HEK293 (cell line): Measurements from ENCODE around the gene PLB1.

Experiments
- CTCF ChIA-PET: fragments of 350-600 bp; formaldehyde crosslinking; extraction: SDS; loops from one replicate; lab custom pipeline; 2021; ENCODE audit warnings: antibody characterized with exemption; lab: Yijun Ruan, JAX
- POLR2A ChIA-PET: fragments of 300-600 bp; formaldehyde crosslinking; extraction: SDS; loops from one replicate; lab custom pipeline; 2020; ENCODE audit warnings: antibody characterized with exemption, inconsistent platforms; lab: Yijun Ruan, JAX
- H3K27ac ChIP-seq: fragments of 200-500 bp; sonication (Bioruptor generic); 2 replicates; pipeline ENCODE4 v1.5.1; 2014; ENCODE audit warnings: low read depth, low read length, control low read depth, inconsistent platforms; ENCODE audit errors: extremely low read depth
- H3K36me3 ChIP-seq, 2 experiments: fragments of 200-500 bp in 1 of 2; sonication (Bioruptor generic) in 1 of 2; 1 replicate in 1 of 2; 2 replicates in 1 of 2; pipeline ENCODE4 v1.5.1; 2014 to 2017; ENCODE audit warnings: inconsistent platforms in 2 of 2, low read length in 2 of 2; ENCODE audit not compliant: control insufficient read depth in 2 of 2, insufficient read depth in 1 of 2
- H3K4me1 ChIP-seq: fragments of 200-500 bp; sonication (Bioruptor generic); 2 replicates; pipeline ENCODE4 v1.5.1; 2014; ENCODE audit warnings: mild to moderate bottlenecking, low read length, inconsistent platforms; ENCODE audit not compliant: control insufficient read depth, insufficient read depth
- H3K4me3 ChIP-seq: 2 replicates; pipeline ENCODE4 v1.5.1; 2011; ENCODE audit warnings: low read depth, mild to moderate bottlenecking, control low read depth, low read length, moderate library complexity
- H3K9me3 ChIP-seq: fragments of 200-500 bp; sonication (Bioruptor generic); 2 replicates; pipeline ENCODE4 v1.5.1; 2014; ENCODE audit warnings: low read depth, low read length, inconsistent platforms; ENCODE audit not compliant: control insufficient read depth, insufficient read depth
- BCL11B ChIP-seq: fragments of 450-650 bp; formaldehyde crosslinking; IDR thresholded peaks from 2 replicates; pipeline ENCODE4 v1.5.1; 2016; ENCODE audit warnings: low read depth, missing biosample characterization, missing genetic modification characterization
- HOXA7 ChIP-seq: sonication (generic); formaldehyde crosslinking; IDR thresholded peaks from 2 replicates; pipeline ENCODE4 v1.8.1; 2022; ENCODE audit warnings: missing genetic modification reagents, borderline replicate concordance
- KLF10 ChIP-seq: fragments of 450-650 bp; IDR thresholded peaks from 2 replicates; pipeline ENCODE4 v1.5.1; 2018; ENCODE audit warnings: missing biosample characterization, mild to moderate bottlenecking, missing genetic modification characterization
- MYNN ChIP-seq: fragments of 450-650 bp; formaldehyde crosslinking; IDR thresholded peaks from 2 replicates; pipeline ENCODE4 v1.5.1; 2016; ENCODE audit warnings: missing biosample characterization, missing genetic modification characterization, borderline replicate concordance
- ZNF350 ChIP-seq: fragments of 450-650 bp; formaldehyde crosslinking; IDR thresholded peaks from 2 replicates; pipeline ENCODE4 v1.5.0; 2017; ENCODE audit warnings: missing biosample characterization, mild to moderate bottlenecking, missing genetic modification characterization
- ZNF48 ChIP-seq: fragments of 450-650 bp; formaldehyde crosslinking; IDR thresholded peaks from 2 replicates; pipeline ENCODE4 v1.5.1; 2016; ENCODE audit warnings: missing biosample characterization, missing genetic modification characterization
- ZNF701 ChIP-seq: fragments of 450-650 bp; formaldehyde crosslinking; IDR thresholded peaks from 2 replicates; pipeline ENCODE4 v1.5.1; 2016; ENCODE audit warnings: missing biosample characterization, missing genetic modification characterization
- ZNF830 ChIP-seq: fragments of 450-650 bp; IDR thresholded peaks from 2 replicates; pipeline ENCODE4 v1.5.0; 2018; ENCODE audit warnings: missing biosample characterization, missing genetic modification characterization, low read depth, mild to moderate bottlenecking, moderate library complexity
- ZNF843 ChIP-seq: fragments of 450-650 bp; formaldehyde crosslinking; IDR thresholded peaks from 2 replicates; pipeline ENCODE4 v1.5.1; 2016; ENCODE audit warnings: missing biosample characterization, missing genetic modification characterization
- TF ChIP-seq, protein P1 (sequence below): fragments of 450-650 bp; formaldehyde crosslinking; IDR thresholded peaks from 2 replicates; pipeline ENCODE4 v1.5.1; 2017; ENCODE audit warnings: missing biosample characterization, missing genetic modification characterization
- TF ChIP-seq, protein P2 (sequence below): fragments of 450-650 bp; formaldehyde crosslinking; IDR thresholded peaks from 2 replicates; pipeline ENCODE4 v1.5.1; 2016; ENCODE audit warnings: missing biosample characterization, missing genetic modification characterization
- TF ChIP-seq, protein P3 (sequence below): fragments of 450-650 bp; formaldehyde crosslinking; IDR thresholded peaks from 2 replicates; pipeline ENCODE4 v1.5.1; 2016; ENCODE audit warnings: missing biosample characterization, missing genetic modification characterization
- TF ChIP-seq, protein P4 (sequence below): fragments of 450-650 bp; formaldehyde crosslinking; IDR thresholded peaks from 2 replicates; pipeline ENCODE4 v1.5.1; 2016; ENCODE audit warnings: missing biosample characterization, missing genetic modification characterization, borderline replicate concordance

The PLB1 gene

GRCh38 chr2:28670856-28671255, 175.0 kb downstream of the PLB1 start:
- CTCF ChIA-PET: interaction anchor here (1.5 kb wide), 1 partner anchor 77 kb away, joined by 4 read pairs; no protein-coding TSS in a partner anchor
- no peaks in the 10 kb centered on the region for H3K4me1 ChIP-seq
- no peaks in the 10 kb centered on the region for H3K9me3 ChIP-seq
- no peak overlapping the region for H3K4me3 ChIP-seq
- no peaks in the 10 kb centered on the region for H3K36me3 ChIP-seq
- no peak for TF ChIP-seq BCL11B (tag by site-specific recombination)
- 0 out of 2 replicates have a peak, but pooled peaks have one; percentile 39 for TF ChIP-seq MYNN (tag by site-specific recombination)
- no peak overlapping the region for H3K27ac ChIP-seq
- POLR2A ChIA-PET: interaction anchor here (0.9 kb wide), 1 partner anchor 11 kb away, joined by 4 read pairs; no protein-coding TSS in a partner anchor

DNA sequence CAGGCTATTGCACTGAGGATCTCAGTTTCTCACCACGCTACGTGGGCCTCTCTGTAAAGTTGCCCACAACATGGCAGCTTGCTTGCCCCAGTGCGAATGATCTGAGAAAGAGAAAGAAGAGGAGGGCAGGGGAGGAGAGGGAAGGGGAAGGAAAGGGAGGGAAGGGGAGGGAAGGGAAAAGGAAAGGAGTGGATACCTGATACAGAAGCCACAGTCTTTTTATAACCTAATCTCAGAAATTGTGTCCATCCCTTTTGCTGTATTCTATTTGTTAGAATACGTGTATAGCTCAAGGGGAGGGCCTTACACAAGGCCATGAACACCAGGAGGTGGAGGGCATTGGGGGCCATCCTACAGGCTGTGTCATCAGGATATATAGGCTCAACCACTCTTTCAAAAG, 177.5 kb downstream of the PLB1 start:
- no peaks in the 10 kb centered on the region for H3K36me3 ChIP-seq
- TF ChIP-seq ZNF350 (peak; percentile 87), ZNF843 (tag by site-specific recombination) (no peak)
- ChIA-PET POLR2A (no interaction called here), CTCF (interaction anchor here (0.6 kb wide), 1 partner anchor 25 kb away, joined by 5 read pairs; no protein-coding TSS in a partner anchor)
- H3K9me3 ChIP-seq: no peaks in the 10 kb centered on the region
- H3K27ac ChIP-seq: no peak overlapping the region
- H3K4me3 ChIP-seq: no peak overlapping the region
- H3K4me1 ChIP-seq: no peaks in the 10 kb centered on the region

- H3K4me1 ChIP-seq: no peaks in the 10 kb centered on the region
- H3K9me3 ChIP-seq: no peaks in the 10 kb centered on the region
- no peak overlapping the region for H3K4me3 ChIP-seq
- H3K36me3 ChIP-seq: no peaks in the 10 kb centered on the region
- TF ChIP-seq, protein P1, sequence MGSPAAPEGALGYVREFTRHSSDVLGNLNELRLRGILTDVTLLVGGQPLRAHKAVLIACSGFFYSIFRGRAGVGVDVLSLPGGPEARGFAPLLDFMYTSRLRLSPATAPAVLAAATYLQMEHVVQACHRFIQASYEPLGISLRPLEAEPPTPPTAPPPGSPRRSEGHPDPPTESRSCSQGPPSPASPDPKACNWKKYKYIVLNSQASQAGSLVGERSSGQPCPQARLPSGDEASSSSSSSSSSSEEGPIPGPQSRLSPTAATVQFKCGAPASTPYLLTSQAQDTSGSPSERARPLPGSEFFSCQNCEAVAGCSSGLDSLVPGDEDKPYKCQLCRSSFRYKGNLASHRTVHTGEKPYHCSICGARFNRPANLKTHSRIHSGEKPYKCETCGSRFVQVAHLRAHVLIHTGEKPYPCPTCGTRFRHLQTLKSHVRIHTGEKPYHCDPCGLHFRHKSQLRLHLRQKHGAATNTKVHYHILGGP (tag by site-specific recombination): no peak
- no peak for TF ChIP-seq ZNF48 (tag by site-specific recombination)
- TF ChIP-seq, protein P2, sequence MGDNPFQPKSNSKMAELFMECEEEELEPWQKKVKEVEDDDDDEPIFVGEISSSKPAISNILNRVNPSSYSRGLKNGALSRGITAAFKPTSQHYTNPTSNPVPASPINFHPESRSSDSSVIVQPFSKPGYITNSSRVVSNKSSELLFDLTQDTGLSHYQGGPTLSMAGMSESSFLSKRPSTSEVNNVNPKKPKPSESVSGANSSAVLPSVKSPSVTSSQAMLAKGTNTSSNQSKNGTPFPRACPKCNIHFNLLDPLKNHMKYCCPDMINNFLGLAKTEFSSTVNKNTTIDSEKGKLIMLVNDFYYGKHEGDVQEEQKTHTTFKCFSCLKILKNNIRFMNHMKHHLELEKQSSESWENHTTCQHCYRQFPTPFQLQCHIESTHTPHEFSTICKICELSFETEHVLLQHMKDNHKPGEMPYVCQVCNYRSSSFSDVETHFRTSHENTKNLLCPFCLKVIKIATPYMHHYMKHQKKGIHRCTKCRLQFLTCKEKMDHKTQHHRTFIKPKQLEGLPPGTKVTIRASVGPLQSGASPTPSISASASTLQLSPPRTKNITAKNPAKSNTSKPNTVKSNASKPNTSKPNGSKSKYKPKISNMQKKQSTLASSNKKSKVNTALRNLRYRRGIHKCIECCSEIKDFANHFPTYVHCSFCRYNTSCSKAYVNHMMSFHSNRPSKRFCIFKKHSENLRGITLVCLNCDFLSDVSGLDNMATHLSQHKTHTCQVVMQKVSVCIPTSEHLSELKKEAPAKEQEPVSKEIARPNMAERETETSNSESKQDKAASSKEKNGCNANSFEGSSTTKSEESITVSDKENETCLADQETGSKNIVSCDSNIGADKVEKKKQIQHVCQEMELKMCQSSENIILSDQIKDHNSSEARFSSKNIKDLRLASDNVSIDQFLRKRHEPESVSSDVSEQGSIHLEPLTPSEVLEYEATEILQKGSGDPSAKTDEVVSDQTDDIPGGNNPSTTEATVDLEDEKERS (tag by site-specific recombination): no peak
- no peak for TF ChIP-seq HOXA7 (CRISPR knock-in tag)
- TF ChIP-seq, protein P3, sequence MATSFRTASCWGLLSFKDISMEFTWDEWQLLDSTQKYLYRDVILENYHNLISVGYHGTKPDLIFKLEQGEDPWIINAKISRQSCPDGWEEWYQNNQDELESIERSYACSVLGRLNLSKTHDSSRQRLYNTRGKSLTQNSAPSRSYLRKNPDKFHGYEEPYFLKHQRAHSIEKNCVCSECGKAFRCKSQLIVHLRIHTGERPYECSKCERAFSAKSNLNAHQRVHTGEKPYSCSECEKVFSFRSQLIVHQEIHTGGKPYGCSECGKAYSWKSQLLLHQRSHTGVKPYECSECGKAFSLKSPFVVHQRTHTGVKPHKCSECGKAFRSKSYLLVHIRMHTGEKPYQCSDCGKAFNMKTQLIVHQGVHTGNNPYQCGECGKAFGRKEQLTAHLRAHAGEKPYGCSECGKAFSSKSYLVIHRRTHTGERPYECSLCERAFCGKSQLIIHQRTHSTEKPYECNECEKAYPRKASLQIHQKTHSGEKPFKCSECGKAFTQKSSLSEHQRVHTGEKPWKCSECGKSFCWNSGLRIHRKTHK (tag by site-specific recombination): no peak
- no peak for TF ChIP-seq ZNF701 (tag by site-specific recombination)
- TF ChIP-seq KLF10 (tag by site-specific recombination): no peak
- no peak overlapping the region for H3K27ac ChIP-seq
- POLR2A ChIA-PET: no interaction called here
- CTCF ChIA-PET: no interaction called here
Observed at GRCh38 chr2:28674062-28674712, 178.3 kb downstream of the PLB1 start.

DNA sequence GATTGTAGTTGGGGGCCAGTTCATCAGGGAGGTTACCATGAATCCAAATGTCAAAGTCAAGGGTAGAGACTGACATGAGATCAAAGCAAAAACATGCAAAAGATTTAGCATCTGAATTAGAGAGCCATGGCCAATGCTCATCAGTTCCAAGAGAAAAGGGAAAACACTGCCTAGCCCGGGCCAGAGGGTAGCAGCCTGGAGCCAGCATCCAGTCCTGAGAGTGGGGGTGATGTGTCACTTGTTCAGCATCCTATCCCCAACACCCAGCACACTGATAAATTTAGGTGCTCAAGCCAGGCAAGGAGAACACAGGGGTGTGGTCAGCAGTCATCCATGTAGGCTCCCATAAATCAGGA, 178.8 kb downstream of the PLB1 start:
- no peak overlapping the region for H3K4me3 ChIP-seq
- POLR2A ChIA-PET: no interaction called here
- H3K27ac ChIP-seq: no peak overlapping the region
- no peaks in the 10 kb centered on the region for H3K9me3 ChIP-seq
- TF ChIP-seq ZNF830 (tag by site-specific recombination): no peak
- TF ChIP-seq, protein P4, sequence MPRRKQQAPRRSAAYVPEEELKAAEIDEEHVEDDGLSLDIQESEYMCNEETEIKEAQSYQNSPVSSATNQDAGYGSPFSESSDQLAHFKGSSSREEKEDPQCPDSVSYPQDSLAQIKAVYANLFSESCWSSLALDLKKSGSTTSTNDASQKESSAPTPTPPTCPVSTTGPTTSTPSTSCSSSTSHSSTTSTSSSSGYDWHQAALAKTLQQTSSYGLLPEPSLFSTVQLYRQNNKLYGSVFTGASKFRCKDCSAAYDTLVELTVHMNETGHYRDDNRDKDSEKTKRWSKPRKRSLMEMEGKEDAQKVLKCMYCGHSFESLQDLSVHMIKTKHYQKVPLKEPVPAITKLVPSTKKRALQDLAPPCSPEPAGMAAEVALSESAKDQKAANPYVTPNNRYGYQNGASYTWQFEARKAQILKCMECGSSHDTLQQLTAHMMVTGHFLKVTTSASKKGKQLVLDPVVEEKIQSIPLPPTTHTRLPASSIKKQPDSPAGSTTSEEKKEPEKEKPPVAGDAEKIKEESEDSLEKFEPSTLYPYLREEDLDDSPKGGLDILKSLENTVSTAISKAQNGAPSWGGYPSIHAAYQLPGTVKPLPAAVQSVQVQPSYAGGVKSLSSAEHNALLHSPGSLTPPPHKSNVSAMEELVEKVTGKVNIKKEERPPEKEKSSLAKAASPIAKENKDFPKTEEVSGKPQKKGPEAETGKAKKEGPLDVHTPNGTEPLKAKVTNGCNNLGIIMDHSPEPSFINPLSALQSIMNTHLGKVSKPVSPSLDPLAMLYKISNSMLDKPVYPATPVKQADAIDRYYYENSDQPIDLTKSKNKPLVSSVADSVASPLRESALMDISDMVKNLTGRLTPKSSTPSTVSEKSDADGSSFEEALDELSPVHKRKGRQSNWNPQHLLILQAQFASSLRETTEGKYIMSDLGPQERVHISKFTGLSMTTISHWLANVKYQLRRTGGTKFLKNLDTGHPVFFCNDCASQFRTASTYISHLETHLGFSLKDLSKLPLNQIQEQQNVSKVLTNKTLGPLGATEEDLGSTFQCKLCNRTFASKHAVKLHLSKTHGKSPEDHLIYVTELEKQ: no peak
- no peaks in the 10 kb centered on the region for H3K36me3 ChIP-seq
- no peaks in the 10 kb centered on the region for H3K4me1 ChIP-seq
- CTCF ChIA-PET: no interaction called here
